Testis (tissue), 2 donors: ENCODE data around the gene TPRN.

ENCODE experiments used
- POLR2A ChIP-seq: fragments of 450-650 bp; IDR thresholded peaks from one replicate; pipeline ENCODE4 v1.6.1; 2017; ENCODE audit warnings: antibody characterized with exemption, mild to moderate bottlenecking, moderate library complexity
- TF ChIP-seq, protein P1 (sequence below), 3 experiments: fragments of 450-650 bp in 2 of 3; fragments of 200-600 bp in 1 of 3; sonication (generic) in 1 of 3; IDR thresholded peaks; one replicate each; pipeline ENCODE4 v1.5.1; 2016 to 2019; ENCODE audit warnings: antibody characterized with exemption in 3 of 3, mild to moderate bottlenecking in 2 of 3, moderate library complexity in 1 of 3

DNA sequence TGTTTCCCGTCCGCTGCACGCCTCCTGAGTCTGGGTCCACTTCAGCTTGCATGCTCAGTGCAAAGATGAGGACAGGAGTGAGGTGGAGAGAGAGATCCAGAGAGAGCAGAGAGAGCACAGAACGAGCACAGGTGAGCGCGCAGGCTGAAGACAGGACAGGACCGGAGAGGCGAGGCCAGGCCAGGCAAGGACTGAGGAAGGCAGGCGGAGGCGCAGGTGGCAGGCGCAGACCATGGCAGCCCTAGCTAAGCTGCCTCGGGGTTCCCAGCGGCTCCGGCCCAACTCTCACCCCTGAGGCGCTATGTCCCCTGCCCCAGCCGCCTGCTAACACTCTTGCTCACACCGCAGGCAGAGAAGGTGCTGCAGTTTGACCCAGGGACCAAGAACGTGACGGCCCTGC is 51.9 kb downstream of the TPRN start:
- TF ChIP-seq, protein P1, sequence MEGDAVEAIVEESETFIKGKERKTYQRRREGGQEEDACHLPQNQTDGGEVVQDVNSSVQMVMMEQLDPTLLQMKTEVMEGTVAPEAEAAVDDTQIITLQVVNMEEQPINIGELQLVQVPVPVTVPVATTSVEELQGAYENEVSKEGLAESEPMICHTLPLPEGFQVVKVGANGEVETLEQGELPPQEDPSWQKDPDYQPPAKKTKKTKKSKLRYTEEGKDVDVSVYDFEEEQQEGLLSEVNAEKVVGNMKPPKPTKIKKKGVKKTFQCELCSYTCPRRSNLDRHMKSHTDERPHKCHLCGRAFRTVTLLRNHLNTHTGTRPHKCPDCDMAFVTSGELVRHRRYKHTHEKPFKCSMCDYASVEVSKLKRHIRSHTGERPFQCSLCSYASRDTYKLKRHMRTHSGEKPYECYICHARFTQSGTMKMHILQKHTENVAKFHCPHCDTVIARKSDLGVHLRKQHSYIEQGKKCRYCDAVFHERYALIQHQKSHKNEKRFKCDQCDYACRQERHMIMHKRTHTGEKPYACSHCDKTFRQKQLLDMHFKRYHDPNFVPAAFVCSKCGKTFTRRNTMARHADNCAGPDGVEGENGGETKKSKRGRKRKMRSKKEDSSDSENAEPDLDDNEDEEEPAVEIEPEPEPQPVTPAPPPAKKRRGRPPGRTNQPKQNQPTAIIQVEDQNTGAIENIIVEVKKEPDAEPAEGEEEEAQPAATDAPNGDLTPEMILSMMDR (IDR thresholded peaks at IDR 0.05) = no peak
- no peak for TF ChIP-seq POLR2A
